Adrenal gland (tissue), 5 donors: ENCODE results near the gene GRM8.

Source experiments
- CTCF ChIP-seq, 6 experiments: fragments of 450-650 bp in 4 of 6; fragments of 200-600 bp in 2 of 6; sonication (generic) in 1 of 6; IDR thresholded peaks; 1 replicate in 5 of 6; 2 replicates in 1 of 6; pipeline versions ENCODE4 v1.5.1 to v1.8.0; 2016 to 2021; ENCODE audit warnings: antibody characterized with exemption in 6 of 6, mild to moderate bottlenecking in 2 of 6, moderate library complexity in 1 of 6
- POLR2A ChIP-seq, 2 donors: fragments of 450-650 bp; IDR thresholded peaks; one replicate each; pipeline ENCODE4 v1.6.1; 2017; ENCODE audit warnings: antibody characterized with exemption in 2 of 2, mild to moderate bottlenecking in 2 of 2, moderate library complexity in 1 of 2
- donor health status: DM: no; HTN: no; CAD: no.

DNA sequence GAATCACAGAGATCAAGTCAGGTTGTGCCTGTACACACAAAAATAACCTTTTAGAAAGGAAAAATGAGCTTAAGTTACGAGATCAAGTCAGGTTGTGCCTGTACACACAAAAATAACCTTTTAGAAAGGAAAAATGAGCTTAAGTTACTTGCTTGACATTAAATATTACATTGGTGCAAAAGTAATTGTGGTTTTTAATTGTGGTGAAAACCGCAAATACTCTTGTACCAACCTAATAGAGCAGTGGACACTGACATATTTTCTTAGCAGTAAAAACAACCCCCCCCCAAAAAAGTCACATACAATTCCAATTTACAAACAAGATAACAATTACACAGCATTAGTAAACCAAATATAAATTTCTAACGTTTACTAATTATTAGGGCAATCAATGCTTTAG is 595.6 kb downstream of the GRM8 start:
- TF ChIP-seq CTCF (IDR thresholded peaks at IDR 0.05) = no peak
- no peak for TF ChIP-seq POLR2A (IDR thresholded peaks at IDR 0.05)
